Measurements from ENCODE around the gene ARSA. TPM values are rescaled to one million over a fixed set of nuclear protein-coding genes. Genes with fewer than 3 reads are reported as not detected.
"Not testable (repeated sequence)": the region's sequence is repeated elsewhere in the genome, so short reads cannot be mapped to it uniquely, and the experiment has no call there.

Gene ARSA
- total RNA-seq, 1 donor from 2014 or later, result 65.7 TPM

GRCh38 chr22:50665212-50665611, 37.3 kb upstream of the ARSA start:
- TF ChIP-seq, protein P1, sequence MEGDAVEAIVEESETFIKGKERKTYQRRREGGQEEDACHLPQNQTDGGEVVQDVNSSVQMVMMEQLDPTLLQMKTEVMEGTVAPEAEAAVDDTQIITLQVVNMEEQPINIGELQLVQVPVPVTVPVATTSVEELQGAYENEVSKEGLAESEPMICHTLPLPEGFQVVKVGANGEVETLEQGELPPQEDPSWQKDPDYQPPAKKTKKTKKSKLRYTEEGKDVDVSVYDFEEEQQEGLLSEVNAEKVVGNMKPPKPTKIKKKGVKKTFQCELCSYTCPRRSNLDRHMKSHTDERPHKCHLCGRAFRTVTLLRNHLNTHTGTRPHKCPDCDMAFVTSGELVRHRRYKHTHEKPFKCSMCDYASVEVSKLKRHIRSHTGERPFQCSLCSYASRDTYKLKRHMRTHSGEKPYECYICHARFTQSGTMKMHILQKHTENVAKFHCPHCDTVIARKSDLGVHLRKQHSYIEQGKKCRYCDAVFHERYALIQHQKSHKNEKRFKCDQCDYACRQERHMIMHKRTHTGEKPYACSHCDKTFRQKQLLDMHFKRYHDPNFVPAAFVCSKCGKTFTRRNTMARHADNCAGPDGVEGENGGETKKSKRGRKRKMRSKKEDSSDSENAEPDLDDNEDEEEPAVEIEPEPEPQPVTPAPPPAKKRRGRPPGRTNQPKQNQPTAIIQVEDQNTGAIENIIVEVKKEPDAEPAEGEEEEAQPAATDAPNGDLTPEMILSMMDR (IDR thresholded peaks at IDR 0.05; ENCODE audit: partially characterized antibody, unreplicated experiment), result no peak
- Mint-ChIP-seq H3K27ac (ENCODE audit: unreplicated experiment) (no peak overlapping the region), H3K27me3 (ENCODE audit: unreplicated experiment) (peaks cover 3% of the 10 kb centered on the region), H3K9me3 (ENCODE audit: unreplicated experiment) (peaks cover 2% of the 10 kb centered on the region), H3K36me3 (ENCODE audit: unreplicated experiment) (no peaks in the 10 kb centered on the region), H3K4me1 (ENCODE audit: low read depth, unreplicated experiment) (no peaks in the 10 kb centered on the region), H3K4me3 (ENCODE audit: unreplicated experiment) (no peak overlapping the region)
- DNase-seq, result no peak

DNA sequence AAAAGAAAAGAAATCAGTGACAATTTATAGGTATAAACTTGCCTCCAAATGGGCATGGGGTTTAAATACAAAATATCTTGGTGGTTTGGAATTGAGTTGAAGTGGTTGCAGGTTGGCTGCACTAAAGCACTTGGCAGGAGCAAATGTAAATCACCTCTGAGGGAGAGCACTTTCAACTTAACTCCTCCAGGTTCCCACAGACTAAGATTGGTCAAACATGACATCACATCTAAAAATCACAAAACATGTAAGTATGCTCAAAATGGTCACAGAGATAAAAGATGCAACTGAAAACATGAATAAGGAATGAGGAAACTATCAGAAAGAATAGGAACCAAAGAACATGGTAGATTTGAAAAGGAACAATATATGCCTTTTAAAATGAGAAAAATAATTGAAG, 32.4 kb upstream of the ARSA start:
- Mint-ChIP-seq H3K36me3 (ENCODE audit: unreplicated experiment) (no peaks in the 10 kb centered on the region), H3K4me3 (ENCODE audit: unreplicated experiment) (no peak overlapping the region), H3K9me3 (ENCODE audit: unreplicated experiment) (peaks cover 2% of the 10 kb centered on the region), H3K27ac (ENCODE audit: unreplicated experiment) (no peak overlapping the region), H3K4me1 (ENCODE audit: low read depth, unreplicated experiment) (no peaks in the 10 kb centered on the region), H3K27me3 (ENCODE audit: unreplicated experiment) (peaks cover 4% of the 10 kb centered on the region)
- TF ChIP-seq, protein P1 (IDR thresholded peaks at IDR 0.05; ENCODE audit: partially characterized antibody, unreplicated experiment), result no peak
- DNase-seq, result no peak

DNA sequence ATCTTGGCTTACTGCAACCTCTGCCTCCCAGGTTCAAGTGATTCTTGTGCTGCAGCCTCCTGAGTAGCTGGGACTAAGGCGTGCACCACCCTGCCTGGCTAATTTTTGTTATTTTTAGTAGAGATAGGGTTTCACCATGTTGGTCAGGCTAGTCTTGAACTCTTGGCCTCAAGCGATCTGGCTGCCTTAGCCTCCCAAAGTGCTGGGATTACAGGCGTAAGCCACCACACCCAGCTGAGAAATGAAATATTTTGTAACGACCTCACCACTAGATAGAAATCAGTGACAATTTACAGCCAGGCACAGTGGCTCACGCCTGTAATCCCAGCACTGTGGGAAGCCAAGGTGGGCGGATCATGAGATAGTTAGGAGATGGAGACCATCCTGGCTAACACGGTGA, 31.8 kb upstream of the ARSA start:
- H3K27me3 Mint-ChIP-seq (ENCODE audit: unreplicated experiment); H3K27ac Mint-ChIP-seq (ENCODE audit: unreplicated experiment); H3K4me3 Mint-ChIP-seq (ENCODE audit: unreplicated experiment); H3K9me3 Mint-ChIP-seq (ENCODE audit: unreplicated experiment); DNase-seq; H3K36me3 Mint-ChIP-seq (ENCODE audit: unreplicated experiment); H3K4me1 Mint-ChIP-seq (ENCODE audit: low read depth, unreplicated experiment): not testable (repeated sequence)

- no peaks in the 10 kb centered on the region for H3K4me1 Mint-ChIP-seq (ENCODE audit: low read depth, unreplicated experiment)
- no peak overlapping the region for H3K27ac Mint-ChIP-seq (ENCODE audit: unreplicated experiment)
- H3K9me3 Mint-ChIP-seq (ENCODE audit: unreplicated experiment), result peaks cover 6% of the 10 kb centered on the region
- H3K27me3 Mint-ChIP-seq (ENCODE audit: unreplicated experiment), result peaks cover 5% of the 10 kb centered on the region
- TF ChIP-seq, protein P1 (IDR thresholded peaks at IDR 0.05; ENCODE audit: partially characterized antibody, unreplicated experiment), result no peak
- H3K36me3 Mint-ChIP-seq (ENCODE audit: unreplicated experiment), result no peaks in the 10 kb centered on the region
- no peak for DNase-seq
- H3K4me3 Mint-ChIP-seq (ENCODE audit: unreplicated experiment), result no peak overlapping the region
Measured at GRCh38 chr22:50657925-50658324, 30.0 kb upstream of the ARSA start.

GRCh38 chr22:50656122-50657070, 28.4 kb upstream of the ARSA start:
- no peaks in the 10 kb centered on the region for H3K4me1 Mint-ChIP-seq (ENCODE audit: low read depth, unreplicated experiment)
- no peak overlapping the region for H3K4me3 Mint-ChIP-seq (ENCODE audit: unreplicated experiment)
- no peak for DNase-seq
- H3K27ac Mint-ChIP-seq (ENCODE audit: unreplicated experiment), result no peak overlapping the region
- H3K9me3 Mint-ChIP-seq (ENCODE audit: unreplicated experiment), result peaks cover 6% of the 10 kb centered on the region
- H3K36me3 Mint-ChIP-seq (ENCODE audit: unreplicated experiment), result no peaks in the 10 kb centered on the region
- TF ChIP-seq, protein P1 (IDR thresholded peaks at IDR 0.05; ENCODE audit: partially characterized antibody, unreplicated experiment), result no peak
- peaks cover 5% of the 10 kb centered on the region for H3K27me3 Mint-ChIP-seq (ENCODE audit: unreplicated experiment)

GRCh38 chr22:50654664-50655063, 26.7 kb upstream of the ARSA start:
- not testable (repeated sequence) for H3K27me3 Mint-ChIP-seq (ENCODE audit: unreplicated experiment); H3K4me1 Mint-ChIP-seq (ENCODE audit: low read depth, unreplicated experiment)

More at GRCh38 chr22:50654664-50655063, 26.7 kb upstream of the ARSA start:
- not testable (repeated sequence) for H3K9me3 Mint-ChIP-seq (ENCODE audit: unreplicated experiment); H3K36me3 Mint-ChIP-seq (ENCODE audit: unreplicated experiment); DNase-seq; H3K4me3 Mint-ChIP-seq (ENCODE audit: unreplicated experiment); H3K27ac Mint-ChIP-seq (ENCODE audit: unreplicated experiment)
